WTC11 (cell line): ENCODE measurements around the gene RAB6A.

Experiments
- SP1 ChIP-seq: sonication (generic); formaldehyde crosslinking; conservative IDR thresholded peaks from 2 replicates; pipeline ENCODE4 v1.8.1; 2022; ENCODE audit warnings: missing genetic modification reagents
- ZNF423 ChIP-seq: fragments of 250-450 bp; sonication (Bioruptor Pico); IDR thresholded peaks from 2 replicates; pipeline ENCODE4 v2.1.2; 2022; ENCODE audit warnings: mild to moderate bottlenecking, moderate library complexity

DNA sequence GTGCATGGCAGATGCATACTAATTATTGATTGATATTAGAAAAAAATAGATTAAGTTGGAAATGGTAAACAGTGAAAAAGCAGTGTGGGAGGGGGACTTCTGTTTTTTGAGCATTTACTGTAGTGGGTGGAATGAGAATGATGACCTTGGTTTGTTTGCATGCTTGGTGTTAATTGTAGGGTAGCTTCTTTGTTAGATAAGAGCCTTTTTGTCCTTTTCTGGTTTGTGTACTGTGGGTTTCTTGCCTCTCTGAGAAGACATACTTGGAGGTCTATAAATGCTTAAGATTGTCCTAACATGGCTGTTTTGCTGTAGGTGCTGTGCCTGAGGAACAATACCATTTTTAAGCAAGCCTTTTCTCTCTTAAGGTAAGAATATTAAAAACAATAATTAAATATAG, 43.8 kb upstream of the RAB6A start:
- TF ChIP-seq ZNF423 (no peak), SP1 (CRISPR knock-in tag) (no peak)
